Stomach (tissue), 4 donors: Measurements from ENCODE around the gene HORMAD2.

Experiments
- EP300 ChIP-seq: sonication (generic); formaldehyde crosslinking; IDR thresholded peaks from one replicate; pipeline ENCODE4 v1.6.1; 2017; ENCODE audit warnings: antibody characterized with exemption
- TF ChIP-seq, protein P1 (sequence below), 7 experiments: fragments of 450-650 bp in 4 of 7; fragments of 200-600 bp in 3 of 7; sonication (generic) in 3 of 7; IDR thresholded peaks; one replicate each; pipeline ENCODE4 v1.5.1; 2016 to 2019; ENCODE audit warnings: antibody characterized with exemption in 7 of 7, control low read depth in 2 of 7, mild to moderate bottlenecking in 1 of 7

DNA sequence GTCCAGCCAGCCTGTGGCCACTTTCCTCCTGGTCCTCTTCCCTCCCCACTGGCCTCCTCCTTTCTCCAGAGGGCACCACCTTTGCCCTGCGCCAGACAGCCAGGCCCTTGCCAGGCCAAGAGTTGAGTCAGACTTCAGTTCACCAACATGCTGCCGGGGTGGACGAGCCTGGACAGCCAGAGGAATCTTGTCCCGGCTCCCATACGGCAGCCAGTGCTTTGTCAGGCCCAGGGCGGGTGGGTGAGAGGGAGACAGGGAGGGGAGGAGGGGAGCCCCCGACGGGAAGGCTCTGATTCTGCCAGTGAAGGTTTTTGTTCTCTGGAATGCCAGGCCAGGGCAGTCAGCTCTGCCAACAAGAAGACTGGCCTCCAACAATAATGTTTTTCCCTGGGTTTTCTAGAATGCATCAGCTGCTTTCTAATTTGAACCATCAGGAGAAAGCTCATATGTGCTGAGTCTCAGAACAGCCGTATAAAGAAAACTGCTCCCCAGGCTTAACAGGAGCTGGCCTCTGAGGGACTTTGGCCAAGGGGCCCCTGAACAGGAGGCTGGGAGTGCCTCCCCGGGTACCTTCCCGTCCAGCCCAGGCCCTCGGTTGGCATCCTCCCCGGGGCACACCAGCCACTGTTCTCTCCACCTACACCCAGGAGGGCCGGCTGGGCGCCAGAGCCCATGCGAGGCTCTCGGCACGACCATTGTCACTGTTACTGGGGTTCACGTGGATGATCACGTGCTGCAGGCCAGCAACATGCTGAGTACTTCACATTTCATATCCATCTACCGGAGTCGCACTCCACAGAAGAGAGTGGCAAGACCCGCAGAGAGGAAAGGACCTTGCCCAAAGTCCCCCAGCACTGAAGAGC, 137.7 kb downstream of the HORMAD2 start:
- TF ChIP-seq, protein P1, sequence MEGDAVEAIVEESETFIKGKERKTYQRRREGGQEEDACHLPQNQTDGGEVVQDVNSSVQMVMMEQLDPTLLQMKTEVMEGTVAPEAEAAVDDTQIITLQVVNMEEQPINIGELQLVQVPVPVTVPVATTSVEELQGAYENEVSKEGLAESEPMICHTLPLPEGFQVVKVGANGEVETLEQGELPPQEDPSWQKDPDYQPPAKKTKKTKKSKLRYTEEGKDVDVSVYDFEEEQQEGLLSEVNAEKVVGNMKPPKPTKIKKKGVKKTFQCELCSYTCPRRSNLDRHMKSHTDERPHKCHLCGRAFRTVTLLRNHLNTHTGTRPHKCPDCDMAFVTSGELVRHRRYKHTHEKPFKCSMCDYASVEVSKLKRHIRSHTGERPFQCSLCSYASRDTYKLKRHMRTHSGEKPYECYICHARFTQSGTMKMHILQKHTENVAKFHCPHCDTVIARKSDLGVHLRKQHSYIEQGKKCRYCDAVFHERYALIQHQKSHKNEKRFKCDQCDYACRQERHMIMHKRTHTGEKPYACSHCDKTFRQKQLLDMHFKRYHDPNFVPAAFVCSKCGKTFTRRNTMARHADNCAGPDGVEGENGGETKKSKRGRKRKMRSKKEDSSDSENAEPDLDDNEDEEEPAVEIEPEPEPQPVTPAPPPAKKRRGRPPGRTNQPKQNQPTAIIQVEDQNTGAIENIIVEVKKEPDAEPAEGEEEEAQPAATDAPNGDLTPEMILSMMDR (IDR thresholded peaks at IDR 0.05) = no peak
- no peak for TF ChIP-seq EP300
